ENCODE results near the gene CACFD1.

CACFD1 gene

DNA sequence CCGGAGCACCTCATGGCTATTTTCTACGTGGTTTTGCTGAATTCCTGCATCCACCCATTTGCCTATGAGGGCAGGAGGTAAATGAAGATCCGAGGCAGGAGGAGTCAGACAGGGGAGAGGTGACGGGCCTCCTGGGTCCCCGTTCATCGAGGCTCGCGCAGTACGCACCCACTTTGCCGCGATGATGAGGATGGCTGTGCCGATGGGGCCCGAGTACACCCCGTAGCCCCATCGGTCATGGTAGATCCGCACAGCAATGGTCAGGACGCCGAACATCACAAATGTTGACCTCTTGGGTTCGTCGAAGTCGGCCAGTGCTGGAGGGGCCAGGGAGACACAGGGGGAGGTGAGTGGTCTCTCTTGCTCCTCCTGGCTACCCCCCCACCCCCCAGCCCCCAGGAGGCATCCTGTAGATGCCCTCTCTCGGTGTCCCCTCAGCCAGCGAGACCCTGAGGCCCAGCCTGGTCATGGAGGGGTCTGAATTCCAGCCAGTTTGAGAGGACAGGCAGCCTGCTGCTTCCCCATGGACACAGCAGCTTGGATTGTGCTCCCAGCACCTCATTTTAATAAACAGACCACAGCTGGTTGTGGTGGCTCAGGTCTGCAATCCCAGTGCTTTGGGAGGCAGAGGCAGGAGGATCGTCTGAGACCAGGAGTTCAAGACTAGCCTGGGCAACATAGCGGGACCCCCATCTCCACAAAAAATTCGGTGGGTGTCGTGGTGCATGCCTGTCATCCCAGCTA, 59.1 kb downstream of the CACFD1 start:
- no peak for DNase-seq

DNA sequence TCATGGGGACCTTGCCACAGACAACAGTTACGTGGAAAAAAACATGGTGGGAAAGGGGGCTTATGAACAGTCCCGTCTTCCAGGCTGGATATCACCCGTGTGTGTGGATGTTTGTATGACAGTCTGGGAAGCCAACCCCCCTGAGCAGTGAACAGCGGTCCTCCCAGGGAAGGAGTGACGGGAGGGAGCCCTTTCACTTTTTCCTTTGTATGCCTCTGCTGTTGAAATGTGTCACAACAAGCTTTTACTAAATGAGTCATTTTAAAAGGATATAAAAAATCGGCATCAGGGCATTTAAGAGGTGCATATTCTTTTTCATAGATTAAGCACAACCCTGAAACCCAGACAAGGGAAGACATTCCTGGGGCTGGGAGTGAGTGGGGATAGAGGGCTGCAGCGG, 59.9 kb downstream of the CACFD1 start:
- no peak for DNase-seq

GRCh38 chr9:133520121-133520835, 60.5 kb downstream of the CACFD1 start:
- no peak for DNase-seq

Measured in fibroblast of skin of scalp (primary cell).